ENCODE results near the gene NMNAT2.

NMNAT2 gene

GRCh38 chr1:183366116-183366515 is 52.1 kb downstream of the NMNAT2 start:
- no peak for DNase-seq (ENCODE audit: low read depth in 3 of 3, low spot score in 1 of 3)

GRCh38 chr1:183365676-183366075 is 52.5 kb downstream of the NMNAT2 start:
- DNase-seq (ENCODE audit: low read depth in 3 of 3, low spot score in 1 of 3): no peak

- no peak for DNase-seq (ENCODE audit: low read depth in 3 of 3, low spot score in 1 of 3)
Measured at GRCh38 chr1:183365093-183365492, 53.1 kb downstream of the NMNAT2 start.

- no peak for DNase-seq (ENCODE audit: low read depth in 3 of 3, low spot score in 1 of 3)
Measured at GRCh38 chr1:183363972-183364371, 54.2 kb downstream of the NMNAT2 start.

- no peak for DNase-seq (ENCODE audit: low read depth in 3 of 3, low spot score in 1 of 3)
Measured at GRCh38 chr1:183361081-183361480, 57.1 kb downstream of the NMNAT2 start.

- no peak for DNase-seq (ENCODE audit: low read depth in 3 of 3, low spot score in 1 of 3)
Measured at GRCh38 chr1:183360473-183360872, 57.7 kb downstream of the NMNAT2 start.

GRCh38 chr1:183356534-183357182 is 61.5 kb downstream of the NMNAT2 start:
- DNase-seq (ENCODE audit: low read depth in 3 of 3, low spot score in 1 of 3): no peak

- no peak for DNase-seq (ENCODE audit: low read depth in 3 of 3, low spot score in 1 of 3)
Measured at GRCh38 chr1:183355797-183356196, 62.4 kb downstream of the NMNAT2 start.

GRCh38 chr1:183355181-183355580 is 63.0 kb downstream of the NMNAT2 start:
- no peak for DNase-seq (ENCODE audit: low read depth in 3 of 3, low spot score in 1 of 3)

GRCh38 chr1:183353597-183353996 is 64.6 kb downstream of the NMNAT2 start:
- DNase-seq (ENCODE audit: low read depth in 3 of 3, low spot score in 1 of 3): no peak

- DNase-seq (ENCODE audit: low read depth in 3 of 3, low spot score in 1 of 3): no peak
Measured at GRCh38 chr1:183349201-183349711, 68.9 kb downstream of the NMNAT2 start.

- no peak for DNase-seq (ENCODE audit: low read depth in 3 of 3, low spot score in 1 of 3)
Measured at GRCh38 chr1:183346276-183346732, 71.9 kb downstream of the NMNAT2 start.

GRCh38 chr1:183339556-183340167 is 78.5 kb downstream of the NMNAT2 start:
- no peak for DNase-seq (ENCODE audit: low read depth in 3 of 3, low spot score in 1 of 3)

- DNase-seq (ENCODE audit: low read depth in 3 of 3, low spot score in 1 of 3): no peak
Measured at GRCh38 chr1:183331091-183331742, 87.0 kb downstream of the NMNAT2 start.

GRCh38 chr1:183330335-183330734 is 87.8 kb downstream of the NMNAT2 start:
- no peak for DNase-seq (ENCODE audit: low read depth in 3 of 3, low spot score in 1 of 3)

- no peak for DNase-seq (ENCODE audit: low read depth in 3 of 3, low spot score in 1 of 3)
Measured at GRCh38 chr1:183328371-183328770, 89.8 kb downstream of the NMNAT2 start.

- no peak for DNase-seq (ENCODE audit: low read depth in 3 of 3, low spot score in 1 of 3)
Measured at GRCh38 chr1:183327434-183328290, 90.5 kb downstream of the NMNAT2 start.

GRCh38 chr1:183323849-183324683 is 94.1 kb downstream of the NMNAT2 start:
- no peak for DNase-seq (ENCODE audit: low read depth in 3 of 3, low spot score in 1 of 3)

GRCh38 chr1:183319606-183320005 is 98.6 kb downstream of the NMNAT2 start:
- no peak for DNase-seq (ENCODE audit: low read depth in 3 of 3, low spot score in 1 of 3)

GRCh38 chr1:183319051-183319450 is 99.1 kb downstream of the NMNAT2 start:
- DNase-seq (ENCODE audit: low read depth in 3 of 3, low spot score in 1 of 3): no peak

Data from stimulated activated CD4-positive, alpha-beta T cell treated with anti-CD3 and anti-CD28 coated beads, TNF-alpha, amount 100 ng/mL, for 1 hour (primary cell).